ENCODE data around the gene PROSER3. TPM values are rescaled to one million over a fixed set of nuclear protein-coding genes. Genes with fewer than 3 reads are reported as not detected.

The PROSER3 gene
- total RNA-seq, 1 donor, result 5.8 TPM

DNA sequence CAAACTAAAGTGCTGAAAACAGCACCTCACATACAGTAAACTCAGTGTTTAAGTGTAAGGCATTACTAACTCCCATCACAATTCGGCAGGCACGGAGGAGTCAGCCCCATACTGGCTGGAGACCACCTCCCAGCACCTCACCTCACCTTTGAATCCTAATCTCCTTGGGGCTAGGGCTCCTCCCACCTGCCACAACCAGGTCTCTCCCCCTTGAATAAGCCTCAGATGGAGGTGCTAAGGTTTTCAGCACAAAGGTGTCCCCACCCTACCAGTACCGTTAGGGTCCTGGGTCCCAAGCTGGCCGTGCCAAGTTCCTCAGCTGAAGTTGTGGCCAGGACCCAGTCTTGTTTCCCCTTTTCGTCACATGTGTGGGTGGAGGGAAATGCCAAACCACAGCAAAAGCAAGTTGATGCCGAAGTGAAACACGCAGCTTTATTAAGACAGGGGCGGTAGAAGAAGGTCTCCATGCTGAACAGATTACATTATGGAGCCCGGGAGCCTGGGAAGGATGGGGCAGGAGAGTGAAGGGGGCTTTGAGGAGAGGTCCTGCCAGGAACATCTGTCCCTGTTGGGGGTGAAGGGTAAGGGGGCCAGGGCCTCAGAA, 15.8 kb upstream of the PROSER3 start, which contains the start of gene IGFLR1:
IGFLR1 (minus strand) TSS at position 332 of the 604 bp plus-strand sequence. CDS start 1,272 bp downstream, outside the sequence.
- Histone ChIP-seq H3K4me1 (ENCODE audit: insufficient read depth, low read length) (peaks cover 18% of the 10 kb centered on the region), H3K27me3 (ENCODE audit: insufficient read depth, low read length) (no peaks in the 10 kb centered on the region), H3K79me2 (ENCODE audit: insufficient read depth, low read length) (peaks cover 22% of the 10 kb centered on the region), H3K4me3 (ENCODE audit: insufficient read depth, low read length) (no peak within 1 kb of the TSS), H3K36me3 (ENCODE audit: insufficient read depth, low read length) (peaks cover 29% of the 10 kb centered on the region), H4K20me1 (ENCODE audit: insufficient read depth, low read length) (peaks cover 4% of the 10 kb centered on the region), H3K9me3 (ENCODE audit: low read depth, low read length) (no peaks in the 10 kb centered on the region), H3K27ac (ENCODE audit: low read depth, low read length) (no peak within 1 kb of the TSS), H2AFZ (ENCODE audit: low read length) (no peak within 1 kb of the TSS), H3K4me2 (ENCODE audit: insufficient read depth, low read length) (peak within 1 kb of the TSS; percentile 98)
- DNase-seq (ENCODE audit: insufficient read length, low spot score, missing footprints), result peak; percentile 15
- TF ChIP-seq, protein P1, sequence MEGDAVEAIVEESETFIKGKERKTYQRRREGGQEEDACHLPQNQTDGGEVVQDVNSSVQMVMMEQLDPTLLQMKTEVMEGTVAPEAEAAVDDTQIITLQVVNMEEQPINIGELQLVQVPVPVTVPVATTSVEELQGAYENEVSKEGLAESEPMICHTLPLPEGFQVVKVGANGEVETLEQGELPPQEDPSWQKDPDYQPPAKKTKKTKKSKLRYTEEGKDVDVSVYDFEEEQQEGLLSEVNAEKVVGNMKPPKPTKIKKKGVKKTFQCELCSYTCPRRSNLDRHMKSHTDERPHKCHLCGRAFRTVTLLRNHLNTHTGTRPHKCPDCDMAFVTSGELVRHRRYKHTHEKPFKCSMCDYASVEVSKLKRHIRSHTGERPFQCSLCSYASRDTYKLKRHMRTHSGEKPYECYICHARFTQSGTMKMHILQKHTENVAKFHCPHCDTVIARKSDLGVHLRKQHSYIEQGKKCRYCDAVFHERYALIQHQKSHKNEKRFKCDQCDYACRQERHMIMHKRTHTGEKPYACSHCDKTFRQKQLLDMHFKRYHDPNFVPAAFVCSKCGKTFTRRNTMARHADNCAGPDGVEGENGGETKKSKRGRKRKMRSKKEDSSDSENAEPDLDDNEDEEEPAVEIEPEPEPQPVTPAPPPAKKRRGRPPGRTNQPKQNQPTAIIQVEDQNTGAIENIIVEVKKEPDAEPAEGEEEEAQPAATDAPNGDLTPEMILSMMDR (IDR thresholded peaks at IDR 0.05; ENCODE audit: extremely low read depth, low read depth, low read length), result no peak

GRCh38 chr19:35743640-35744429, 14.1 kb upstream of the PROSER3 start:
- peaks cover 18% of the 10 kb centered on the region for H3K4me1 ChIP-seq (ENCODE audit: insufficient read depth, low read length)
- TF ChIP-seq, protein P1 (IDR thresholded peaks at IDR 0.05; ENCODE audit: extremely low read depth, low read depth, low read length), result no peak
- peak overlapping the region; percentile 87 for H3K4me3 ChIP-seq (ENCODE audit: insufficient read depth, low read length)
- H3K4me2 ChIP-seq (ENCODE audit: insufficient read depth, low read length), result peak overlapping the region; percentile 97
- H4K20me1 ChIP-seq (ENCODE audit: insufficient read depth, low read length), result peaks cover 4% of the 10 kb centered on the region
- no peaks in the 10 kb centered on the region for H3K27me3 ChIP-seq (ENCODE audit: insufficient read depth, low read length)
- H3K36me3 ChIP-seq (ENCODE audit: insufficient read depth, low read length), result peaks cover 16% of the 10 kb centered on the region
- no peak overlapping the region for H2AFZ ChIP-seq (ENCODE audit: low read length)
- no peaks in the 10 kb centered on the region for H3K9me3 ChIP-seq (ENCODE audit: low read depth, low read length)
- peak; percentile 5 for DNase-seq (ENCODE audit: insufficient read length, low spot score, missing footprints)
- H3K79me2 ChIP-seq (ENCODE audit: insufficient read depth, low read length), result peaks cover 26% of the 10 kb centered on the region
- H3K27ac ChIP-seq (ENCODE audit: low read depth, low read length), result no peak overlapping the region

DNA sequence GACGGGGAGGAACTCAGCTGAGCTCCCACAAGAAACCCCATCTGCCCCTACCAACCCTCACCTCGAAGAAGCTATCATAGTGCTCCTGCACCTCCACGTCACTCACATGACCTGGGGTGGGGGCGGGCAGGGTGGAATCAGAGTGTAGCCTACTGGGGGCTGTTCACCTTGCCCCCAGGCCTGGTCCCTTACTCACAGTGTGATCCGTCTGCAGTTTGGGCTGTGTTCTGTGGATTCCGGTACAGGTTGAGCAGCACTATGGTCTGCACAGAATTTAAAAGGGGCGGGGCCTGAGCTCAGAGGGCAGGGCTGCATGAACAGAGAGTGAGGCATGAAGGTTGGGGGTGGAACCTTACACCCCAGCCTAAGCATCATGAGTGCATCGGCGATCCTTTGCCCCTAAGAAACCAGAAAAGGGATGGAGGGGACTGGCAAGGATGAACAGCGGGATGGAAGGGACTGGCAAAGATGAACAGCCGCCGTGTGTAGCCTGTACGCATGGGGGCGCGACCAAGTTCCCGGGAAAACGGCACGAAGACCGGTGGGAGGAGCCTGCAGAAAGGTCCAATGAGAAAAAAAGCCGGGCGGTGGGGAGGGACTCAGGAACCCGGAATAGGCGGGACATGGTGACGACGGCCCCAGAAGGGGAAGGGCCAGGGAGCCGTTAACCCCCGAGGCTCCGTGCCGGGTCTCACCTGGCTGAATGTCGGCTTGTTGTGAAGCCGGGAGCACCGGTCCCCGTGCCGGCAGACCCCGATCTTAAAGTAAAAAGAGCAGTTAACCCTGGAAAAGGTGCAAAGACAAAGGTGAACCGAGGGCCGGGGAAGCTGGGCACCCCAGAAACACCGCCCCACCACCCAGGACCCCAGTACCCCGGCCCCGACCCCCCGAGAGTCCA, 13.3 kb upstream of the PROSER3 start:
- H3K4me2 ChIP-seq (ENCODE audit: insufficient read depth, low read length), result peak overlapping the region; percentile 97
- H3K27me3 ChIP-seq (ENCODE audit: insufficient read depth, low read length), result no peaks in the 10 kb centered on the region
- peak overlapping the region; percentile 92 for H2AFZ ChIP-seq (ENCODE audit: low read length)
- H3K9me3 ChIP-seq (ENCODE audit: low read depth, low read length), result no peaks in the 10 kb centered on the region
- TF ChIP-seq, protein P1 (IDR thresholded peaks at IDR 0.05; ENCODE audit: extremely low read depth, low read depth, low read length), result peak; percentile 37
- H3K4me1 ChIP-seq (ENCODE audit: insufficient read depth, low read length), result peaks cover 26% of the 10 kb centered on the region
- peaks cover 4% of the 10 kb centered on the region for H4K20me1 ChIP-seq (ENCODE audit: insufficient read depth, low read length)
- peaks cover 13% of the 10 kb centered on the region for H3K36me3 ChIP-seq (ENCODE audit: insufficient read depth, low read length)
- H3K27ac ChIP-seq (ENCODE audit: low read depth, low read length), result peak overlapping the region; percentile 97
- H3K79me2 ChIP-seq (ENCODE audit: insufficient read depth, low read length), result peaks cover 33% of the 10 kb centered on the region
- DNase-seq (ENCODE audit: insufficient read length, low spot score, missing footprints), result peak; percentile 96
- peak overlapping the region; percentile 87 for H3K4me3 ChIP-seq (ENCODE audit: insufficient read depth, low read length)

Data from osteoblast (primary cell).